Urothelium cell line (cell line): ENCODE measurements around the gene AKAP13.
"Not testable (repeated sequence)": the region's sequence is repeated elsewhere in the genome, so short reads cannot be mapped to it uniquely, and the experiment has no call there.

ENCODE experiments used
- DNase-seq: peaks from one replicate; pipeline ENCODE4 v3.0.0; 2011; ENCODE audit warnings: low spot score, mixed read lengths
- FAIRE-seq: peaks from 2 replicates; lab custom pipeline; 2011; peaks lifted over from hg19 to GRCh38; lab: Jason Lieb, UNC

The AKAP13 gene

GRCh38 chr15:85520650-85521049, 140.2 kb downstream of the AKAP13 start:
- DNase-seq = no peak
- no peak for FAIRE-seq

GRCh38 chr15:85523530-85523929, 143.1 kb downstream of the AKAP13 start:
- DNase-seq = no peak
- FAIRE-seq = no peak

GRCh38 chr15:85525755-85526154, 145.4 kb downstream of the AKAP13 start:
- FAIRE-seq = no peak
- DNase-seq = no peak

GRCh38 chr15:85527895-85528294, 147.5 kb downstream of the AKAP13 start:
- DNase-seq (no peak), FAIRE-seq (no peak)

GRCh38 chr15:85530079-85530478, 149.7 kb downstream of the AKAP13 start:
- DNase-seq (no peak), FAIRE-seq (no peak)

- DNase-seq (no peak), FAIRE-seq (no peak)
Observed at GRCh38 chr15:85531083-85531482, 150.7 kb downstream of the AKAP13 start.

- FAIRE-seq = no peak
- no peak for DNase-seq
Observed at GRCh38 chr15:85532689-85533088, 152.3 kb downstream of the AKAP13 start.

GRCh38 chr15:85534031-85534430, 153.6 kb downstream of the AKAP13 start:
- DNase-seq = no peak
- no peak for FAIRE-seq

- not testable (repeated sequence) for FAIRE-seq, DNase-seq
Observed at GRCh38 chr15:85535533-85536330, 155.3 kb downstream of the AKAP13 start.

- FAIRE-seq = no peak
- DNase-seq = no peak
Observed at GRCh38 chr15:85536341-85536740, 155.9 kb downstream of the AKAP13 start.

- FAIRE-seq (no peak), DNase-seq (no peak)
Observed at GRCh38 chr15:85539491-85539890, 159.1 kb downstream of the AKAP13 start.

GRCh38 chr15:85540085-85540797, 159.8 kb downstream of the AKAP13 start:
- no peak for FAIRE-seq
- DNase-seq = no peak

GRCh38 chr15:85541744-85542143, 161.3 kb downstream of the AKAP13 start:
- no peak for DNase-seq
- no peak for FAIRE-seq

GRCh38 chr15:85542488-85542887, 162.1 kb downstream of the AKAP13 start:
- no peak for DNase-seq
- FAIRE-seq = no peak

GRCh38 chr15:85542895-85543331, 162.5 kb downstream of the AKAP13 start:
- no peak for FAIRE-seq
- DNase-seq = no peak

GRCh38 chr15:85543741-85544155, 163.3 kb downstream of the AKAP13 start:
- DNase-seq (no peak), FAIRE-seq (no peak)

GRCh38 chr15:85545185-85545584, 164.8 kb downstream of the AKAP13 start:
- FAIRE-seq (no peak), DNase-seq (no peak)

- FAIRE-seq = no peak
Observed at GRCh38 chr15:85545752-85546151, 165.3 kb downstream of the AKAP13 start.

GRCh38 chr15:85547386-85547785, 167.0 kb downstream of the AKAP13 start:
- FAIRE-seq (no peak), DNase-seq (no peak)

More at GRCh38 chr15:85545752-85546151, 165.3 kb downstream of the AKAP13 start:
- DNase-seq = no peak

GRCh38 chr15:85550283-85550682, 169.9 kb downstream of the AKAP13 start:
- DNase-seq (no peak), FAIRE-seq (no peak)

- no peak for FAIRE-seq
- DNase-seq = no peak
Observed at GRCh38 chr15:85551221-85551832, 170.9 kb downstream of the AKAP13 start.
